Kidney capillary endothelial cell (primary cell): ENCODE results near the gene IL12B.
"Not testable (repeated sequence)": the region's sequence is repeated elsewhere in the genome, so short reads cannot be mapped to it uniquely, and the experiment has no call there.

Experiments used
- DNase-seq: peaks from one replicate; pipeline ENCODE4 v3.0.0-alpha.2; 2018; ENCODE audit warnings: low spot score

IL12B gene

GRCh38 chr5:159290741-159291140 lies 39.5 kb downstream of the IL12B start:
- DNase-seq: no peak

- peak; percentile 33 for DNase-seq
These were observed 43.8 kb downstream of the IL12B start for GRCh38 chr5:159286420-159287035.

- DNase-seq: no peak
These were observed 55.6 kb downstream of the IL12B start for GRCh38 chr5:159274676-159275075.

- DNase-seq: no peak
These were observed 56.4 kb downstream of the IL12B start for GRCh38 chr5:159273923-159274322.

GRCh38 chr5:159269723-159270122 lies 60.6 kb downstream of the IL12B start:
- DNase-seq: no peak

GRCh38 chr5:159266764-159267163 lies 63.5 kb downstream of the IL12B start:
- DNase-seq: not testable (repeated sequence)
